H1 (cell line): ENCODE measurements around the gene GTF2A2. TPM values are rescaled to one million over a fixed set of nuclear protein-coding genes. Genes with fewer than 3 reads are reported as not detected.

Experiments
- SP1 ChIP-seq: IDR thresholded peaks from 2 replicates; pipeline ENCODE4 v1.6.1; 2011; ENCODE audit warnings: low read depth, low read length
- polyA plus RNA-seq, 7 experiments: library from polyadenylated mRNA; depleted of rRNA in 3 of 7; stranded (reverse) in 5 of 7; unstranded in 2 of 7; fragments of >200 nt in 5 of 7; fragments of 200-250 nt in 2 of 7; gene quantifications; 1 replicate in 5 of 7; 2 replicates in 1 of 7; 4 replicates in 1 of 7; pipeline versions ENCODE4 v1.2.1 to v1.2.3, GENCODE V29; 2011 to 2013; ENCODE audit warnings: missing spikeins in 2 of 7, mixed read lengths in 2 of 7
- total RNA-seq: library from RNA; stranded (reverse); fragmentation: NEBNext Ultra II Directional; extraction: Animal tissue kit (Norgen Biotek cat#: 25700); gene quantifications from 2 replicates; pipeline ENCODE4 v1.2.1, GENCODE V29; 2021
- TF ChIP-seq, protein P1 (sequence below): IDR thresholded peaks from 2 replicates; pipeline ENCODE4 v1.6.1; 2012; ENCODE audit warnings: inconsistent platforms

The GTF2A2 gene
- total and polyA plus RNA-seq, 2 of the 8 experiments (the other 6 are each of a cell fraction or from before 2014, with no cell fraction given) = 52.2 to 161 TPM

DNA sequence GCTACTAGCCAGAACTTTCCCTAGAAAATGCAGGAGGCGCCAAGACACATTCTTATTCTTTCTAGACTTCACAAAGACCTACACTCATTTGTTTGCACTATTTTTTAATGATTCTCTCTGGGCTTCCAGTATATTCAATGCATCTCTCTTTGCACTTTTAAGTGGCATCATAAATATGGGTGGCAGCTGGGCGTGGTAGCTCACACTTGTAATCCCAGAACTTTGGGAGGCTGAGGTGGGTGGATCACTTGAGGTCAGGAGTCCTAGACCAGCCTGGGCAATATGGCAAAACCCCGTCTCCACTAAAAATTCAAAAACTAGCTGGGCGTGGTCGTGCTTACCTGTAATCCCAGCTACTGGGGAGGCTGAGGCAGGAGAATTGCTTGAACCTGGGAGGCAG lies 51.3 kb downstream of the GTF2A2 start (continued):
- TF ChIP-seq, protein P1, sequence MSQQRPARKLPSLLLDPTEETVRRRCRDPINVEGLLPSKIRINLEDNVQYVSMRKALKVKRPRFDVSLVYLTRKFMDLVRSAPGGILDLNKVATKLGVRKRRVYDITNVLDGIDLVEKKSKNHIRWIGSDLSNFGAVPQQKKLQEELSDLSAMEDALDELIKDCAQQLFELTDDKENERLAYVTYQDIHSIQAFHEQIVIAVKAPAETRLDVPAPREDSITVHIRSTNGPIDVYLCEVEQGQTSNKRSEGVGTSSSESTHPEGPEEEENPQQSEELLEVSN = no peak
- TF ChIP-seq SP1 = no peak
